Activated CD8-positive, alpha-beta memory T cell treated with anti-CD3 and anti-CD28 coated beads, Interleukin-2, amount 50 U/mL, for 24 hours (primary cell): ENCODE results near the gene ADGRF4.
"Not testable (repeated sequence)": the region's sequence is repeated elsewhere in the genome, so short reads cannot be mapped to it uniquely, and the experiment has no call there.

Experiments
- DNase-seq: peaks from one replicate; pipeline ENCODE4 v3.0.0-alpha.2; 2020; ENCODE audit errors: extremely low read depth

Gene ADGRF4

GRCh38 chr6:47734831-47735481 is 36.6 kb downstream of the ADGRF4 start:
- DNase-seq, result no peak

- no peak for DNase-seq
These were observed 37.8 kb downstream of the ADGRF4 start for GRCh38 chr6:47736083-47736700.

GRCh38 chr6:47737406-47737805 is 39.0 kb downstream of the ADGRF4 start:
- no peak for DNase-seq

- DNase-seq, result no peak
These were observed 42.3 kb downstream of the ADGRF4 start for GRCh38 chr6:47740714-47741113.

- no peak for DNase-seq
These were observed 43.4 kb downstream of the ADGRF4 start for GRCh38 chr6:47741807-47742206.

GRCh38 chr6:47743744-47744143 is 45.4 kb downstream of the ADGRF4 start:
- DNase-seq, result no peak

GRCh38 chr6:47745269-47745668 is 46.9 kb downstream of the ADGRF4 start:
- not testable (repeated sequence) for DNase-seq

- DNase-seq, result no peak
These were observed 51.4 kb downstream of the ADGRF4 start for GRCh38 chr6:47749757-47750156.

GRCh38 chr6:47752801-47753200 is 54.4 kb downstream of the ADGRF4 start:
- DNase-seq, result no peak

GRCh38 chr6:47759364-47759763 is 61.0 kb downstream of the ADGRF4 start:
- DNase-seq, result no peak

- DNase-seq, result no peak
These were observed 64.1 kb downstream of the ADGRF4 start for GRCh38 chr6:47762502-47762901.

GRCh38 chr6:47766445-47766844 is 68.1 kb downstream of the ADGRF4 start:
- no peak for DNase-seq

GRCh38 chr6:47767102-47767501 is 68.7 kb downstream of the ADGRF4 start:
- no peak for DNase-seq

GRCh38 chr6:47769982-47770381 is 71.6 kb downstream of the ADGRF4 start:
- DNase-seq, result no peak
